Epithelial cell of proximal tubule (primary cell): Measurements from ENCODE around the gene AFF1. TPM values are rescaled to one million over a fixed set of nuclear protein-coding genes. Genes with fewer than 3 reads are reported as not detected.
"Not testable (repeated sequence)": the region's sequence is repeated elsewhere in the genome, so short reads cannot be mapped to it uniquely, and the experiment has no call there.

ENCODE experiments used
- DNase-seq: peaks from one replicate; pipeline ENCODE4 v3.0.0-alpha.2; 2011; ENCODE audit warnings: low read depth
- H3K4me3 ChIP-seq: 2 replicates; pipeline ENCODE4 v1.5.1; 2011; ENCODE audit warnings: low read depth, mild to moderate bottlenecking, low read length
- total RNA-seq: library from RNA; depleted of rRNA; stranded (reverse); fragments of >200 nt; gene quantifications from 2 replicates; pipeline ENCODE4 v1.2.3, GENCODE V29; 2015
- TF ChIP-seq, protein P1 (sequence below): conservative IDR thresholded peaks from 2 replicates; pipeline ENCODE4 v1.5.1; 2012; ENCODE audit warnings: low read depth, mild to moderate bottlenecking, low read length

AFF1 gene
- total RNA-seq, 1 donor from 2014 or later: 12.5 TPM

DNA sequence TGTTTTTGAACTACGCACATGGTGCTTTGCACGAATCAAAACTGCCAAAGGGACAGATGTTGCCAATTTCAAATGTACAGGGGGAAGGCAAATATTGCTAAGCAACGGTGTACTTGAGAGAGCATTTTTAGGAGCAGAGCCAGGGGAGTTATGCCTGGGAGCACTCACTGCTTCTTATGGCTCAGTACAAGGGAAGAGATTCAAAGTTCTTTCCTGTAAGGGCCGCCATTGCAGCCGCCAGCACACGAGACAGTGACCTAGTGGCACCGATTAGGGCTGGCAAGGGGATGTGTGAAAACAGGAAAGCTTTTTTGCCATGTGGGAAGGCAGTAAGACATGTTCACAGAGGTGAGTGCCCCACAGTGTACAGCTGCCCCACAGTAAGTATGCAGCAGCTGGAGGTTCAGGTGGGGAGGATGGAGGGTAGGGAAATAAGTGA lies 133.8 kb downstream of the AFF1 start:
- TF ChIP-seq, protein P1, sequence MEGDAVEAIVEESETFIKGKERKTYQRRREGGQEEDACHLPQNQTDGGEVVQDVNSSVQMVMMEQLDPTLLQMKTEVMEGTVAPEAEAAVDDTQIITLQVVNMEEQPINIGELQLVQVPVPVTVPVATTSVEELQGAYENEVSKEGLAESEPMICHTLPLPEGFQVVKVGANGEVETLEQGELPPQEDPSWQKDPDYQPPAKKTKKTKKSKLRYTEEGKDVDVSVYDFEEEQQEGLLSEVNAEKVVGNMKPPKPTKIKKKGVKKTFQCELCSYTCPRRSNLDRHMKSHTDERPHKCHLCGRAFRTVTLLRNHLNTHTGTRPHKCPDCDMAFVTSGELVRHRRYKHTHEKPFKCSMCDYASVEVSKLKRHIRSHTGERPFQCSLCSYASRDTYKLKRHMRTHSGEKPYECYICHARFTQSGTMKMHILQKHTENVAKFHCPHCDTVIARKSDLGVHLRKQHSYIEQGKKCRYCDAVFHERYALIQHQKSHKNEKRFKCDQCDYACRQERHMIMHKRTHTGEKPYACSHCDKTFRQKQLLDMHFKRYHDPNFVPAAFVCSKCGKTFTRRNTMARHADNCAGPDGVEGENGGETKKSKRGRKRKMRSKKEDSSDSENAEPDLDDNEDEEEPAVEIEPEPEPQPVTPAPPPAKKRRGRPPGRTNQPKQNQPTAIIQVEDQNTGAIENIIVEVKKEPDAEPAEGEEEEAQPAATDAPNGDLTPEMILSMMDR: no peak
- no peak for DNase-seq
- no peak overlapping the region for H3K4me3 ChIP-seq

DNA sequence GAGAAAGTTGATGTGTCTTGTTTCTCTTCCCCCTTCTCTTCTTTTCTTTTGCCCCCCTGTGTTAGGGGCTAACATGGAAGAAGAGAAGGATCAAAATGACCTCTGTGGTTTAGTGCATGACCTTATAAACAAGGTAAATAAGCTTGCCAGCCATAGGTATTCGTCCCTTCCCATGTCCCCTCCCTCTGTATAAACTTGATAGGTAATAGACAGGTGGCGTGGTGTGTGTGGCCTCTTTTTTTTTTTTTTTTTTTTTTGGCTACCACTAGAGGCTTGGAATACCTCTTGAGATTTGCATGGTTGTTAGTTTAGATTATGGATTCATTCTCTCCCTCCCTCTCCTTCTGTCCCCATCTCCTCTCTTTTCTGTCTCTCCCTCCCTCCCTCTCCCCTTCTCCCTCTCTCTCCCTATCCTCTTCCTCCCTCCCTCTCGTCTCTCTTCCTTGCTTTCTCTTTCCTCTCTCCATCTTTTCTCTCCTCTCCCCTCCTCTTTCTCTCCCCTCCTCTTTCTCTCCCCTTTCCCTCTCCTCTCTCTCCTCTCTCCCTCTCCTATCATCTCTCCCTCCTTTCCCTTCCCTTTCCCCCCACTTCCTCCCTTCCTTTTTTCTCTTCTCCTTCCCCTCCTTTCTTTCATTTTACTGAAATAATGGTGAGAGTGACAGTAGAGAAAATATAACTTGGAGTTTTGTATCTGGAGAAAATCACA lies 134.4 kb downstream of the AFF1 start:
- H3K4me3 ChIP-seq: no peak overlapping the region
- TF ChIP-seq, protein P1: no peak
- DNase-seq: no peak

DNA sequence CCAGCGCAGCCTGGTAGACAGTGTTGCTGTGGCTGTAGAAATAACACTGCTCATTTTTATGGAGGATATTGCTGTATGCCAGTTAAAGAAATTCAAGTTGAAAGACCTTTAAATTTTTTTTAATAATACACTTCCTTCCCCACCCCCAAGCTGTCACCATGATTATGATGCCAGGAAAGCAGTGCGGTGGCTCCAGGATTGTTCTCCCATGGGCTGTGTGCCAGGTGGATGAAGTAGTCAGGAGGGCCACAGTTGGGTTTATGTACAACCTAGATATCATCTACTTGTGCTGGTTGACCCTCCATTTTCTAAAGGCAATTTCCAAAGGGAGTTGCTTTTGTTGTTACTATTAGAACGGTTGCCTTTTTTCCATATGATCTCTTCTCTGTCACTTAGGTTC lies 136.6 kb downstream of the AFF1 start:
- TF ChIP-seq, protein P1: no peak
- DNase-seq: no peak
- H3K4me3 ChIP-seq: no peak overlapping the region

DNA sequence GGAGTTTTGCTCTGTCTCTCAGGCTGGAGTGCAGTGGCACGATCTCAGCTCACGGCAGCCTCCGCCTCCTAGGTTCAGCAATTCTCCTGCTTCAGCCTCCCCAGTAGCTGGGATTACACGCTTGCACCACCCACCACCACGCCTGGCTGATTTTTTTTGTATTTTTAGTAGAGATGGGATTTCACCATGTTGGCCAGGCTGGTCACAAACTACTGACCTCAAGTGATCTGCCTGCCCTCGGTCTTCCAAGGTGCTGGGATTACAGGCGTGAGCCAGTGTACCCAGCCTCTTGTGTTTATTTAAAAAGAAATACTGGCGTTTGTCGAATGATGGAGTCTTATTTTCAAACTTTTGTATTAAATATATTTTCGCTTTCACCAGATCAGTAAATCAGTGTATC lies 137.7 kb downstream of the AFF1 start:
- DNase-seq: not testable (repeated sequence)

DNA sequence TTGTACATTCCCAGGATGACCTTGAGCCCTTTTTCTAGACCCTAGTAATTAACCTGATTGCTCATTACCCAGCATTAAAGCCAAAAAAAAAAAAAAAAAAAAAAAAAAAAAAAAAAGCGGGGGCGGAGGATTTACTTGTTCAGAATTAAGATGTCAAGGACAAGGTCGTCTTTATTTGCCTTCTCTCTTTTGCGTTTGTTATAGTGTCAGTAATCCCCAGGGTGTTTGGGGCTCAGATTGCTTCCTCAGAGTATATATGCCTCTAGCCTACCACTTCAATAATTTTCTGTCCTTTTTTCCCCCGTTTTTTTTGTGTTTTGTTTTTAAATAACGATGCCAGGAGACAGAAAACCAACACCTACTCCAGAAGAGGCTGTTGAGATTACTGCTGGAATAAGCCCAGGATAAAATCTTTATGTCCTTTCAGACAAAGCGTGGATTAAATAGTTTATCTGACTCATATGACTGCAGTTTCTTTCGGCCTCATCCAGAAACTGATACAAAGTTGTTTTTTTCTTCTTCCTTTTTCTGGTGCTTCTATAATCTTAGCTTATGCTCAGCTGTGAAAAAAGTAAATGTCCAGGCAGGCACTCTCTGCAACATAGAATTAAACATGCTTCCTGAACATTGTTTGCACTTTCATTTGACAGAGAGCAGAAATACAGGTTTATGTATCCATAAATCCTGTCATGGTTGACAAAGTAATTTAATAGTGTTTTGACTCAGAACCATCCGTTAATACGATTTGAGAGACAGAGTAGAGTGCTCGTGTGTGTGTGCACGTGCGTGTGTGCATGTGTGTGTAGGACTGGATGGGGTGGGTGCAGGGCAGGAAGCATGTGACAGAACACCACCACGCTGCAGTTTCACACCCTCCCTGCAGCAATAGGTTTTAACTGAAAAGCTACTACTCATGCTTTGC lies 138.6 kb downstream of the AFF1 start:
- TF ChIP-seq, protein P1: no peak
- H3K4me3 ChIP-seq: no peak overlapping the region
- no peak for DNase-seq

More for the DNA sequence above, 137.7 kb downstream of the AFF1 start:
- not testable (repeated sequence) for H3K4me3 ChIP-seq

DNA sequence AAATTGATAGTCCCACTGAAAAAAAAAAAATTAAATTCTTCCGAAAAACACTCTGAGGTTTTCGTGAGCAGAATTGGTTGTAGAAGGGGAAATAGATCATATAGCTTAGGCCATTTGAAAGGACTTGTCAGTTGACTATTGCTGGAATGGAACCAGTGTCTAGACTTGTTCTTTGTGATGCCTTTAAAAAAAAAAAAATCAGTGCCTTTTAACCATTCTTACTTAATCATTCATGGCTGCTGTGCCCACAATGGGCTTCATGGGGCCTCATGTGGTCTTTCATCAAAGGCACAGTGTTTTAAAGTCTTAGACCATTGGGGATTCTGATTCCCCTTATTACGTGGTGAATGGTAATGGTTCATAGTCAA lies 139.3 kb downstream of the AFF1 start:
- DNase-seq: no peak

DNA sequence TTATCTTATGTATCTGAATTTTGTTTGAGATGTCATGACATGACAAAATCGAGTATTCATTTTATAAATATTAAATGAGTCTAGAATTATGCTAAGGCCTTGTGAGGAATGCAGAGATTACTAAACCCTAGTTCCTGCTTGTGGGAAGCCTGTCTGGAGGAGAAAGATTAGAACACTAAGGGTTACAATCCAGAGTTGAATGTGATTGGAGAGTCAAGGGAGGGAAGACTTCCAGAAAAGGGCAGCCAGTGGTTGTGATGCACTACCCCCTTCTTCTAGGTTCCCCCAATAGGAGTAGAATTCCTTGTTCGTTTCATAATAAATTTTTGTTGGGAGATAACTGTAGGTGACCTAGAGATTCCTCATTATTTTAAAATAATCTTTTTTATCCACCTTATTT lies 141.1 kb downstream of the AFF1 start:
- TF ChIP-seq, protein P1: no peak
- DNase-seq: no peak
- H3K4me3 ChIP-seq: no peak overlapping the region

More for the DNA sequence above, 139.3 kb downstream of the AFF1 start:
- no peak overlapping the region for H3K4me3 ChIP-seq
- TF ChIP-seq, protein P1: no peak
